Hepatocyte (in vitro differentiated cells): ENCODE measurements around the gene ARF5. TPM values are rescaled to one million over a fixed set of nuclear protein-coding genes. Genes with fewer than 3 reads are reported as not detected.

ENCODE experiments used
- DNase-seq: peaks from one replicate; pipeline ENCODE4 v3.0.0-alpha.2; 2016; ENCODE audit warnings: low spot score
- H2AFZ ChIP-seq: fragments of 200-600 bp; sonication (generic); 2 replicates; pipeline ENCODE4 v1.6.0; 2016; ENCODE audit warnings: antibody characterized with exemption, mild to moderate bottlenecking
- H3K27ac ChIP-seq: fragments of 200-600 bp; sonication (generic); 2 replicates; pipeline ENCODE4 v1.5.1; 2016; ENCODE audit warnings: mild to moderate bottlenecking
- H3K27me3 ChIP-seq: fragments of 200-600 bp; sonication (generic); 2 replicates; pipeline ENCODE4 v1.6.1; 2016
- H3K36me3 ChIP-seq: fragments of 200-600 bp; sonication (generic); replicated peaks from 2 replicates; pipeline ENCODE4 v1.5.1; 2016; ENCODE audit warnings: low read depth; ENCODE audit not compliant: insufficient read depth
- H3K4me1 ChIP-seq: fragments of 200-600 bp; sonication (generic); 2 replicates; pipeline ENCODE4 v1.5.1; 2016; ENCODE audit warnings: mild to moderate bottlenecking, moderate library complexity; ENCODE audit not compliant: insufficient read depth
- H3K4me2 ChIP-seq: fragments of 200-600 bp; sonication (generic); 2 replicates; pipeline ENCODE4 v1.6.0; 2016
- H3K4me3 ChIP-seq: fragments of 200-600 bp; sonication (generic); 2 replicates; pipeline ENCODE4 v1.5.1; 2016; ENCODE audit warnings: mild to moderate bottlenecking
- H3K79me2 ChIP-seq: fragments of 200-600 bp; sonication (generic); 2 replicates; pipeline ENCODE4 v1.6.0; 2017; ENCODE audit warnings: mild to moderate bottlenecking
- H3K9me2 ChIP-seq: fragments of 200-600 bp; sonication (generic); replicated peaks from 2 replicates; pipeline ENCODE4 v1.6.0; 2017; ENCODE audit warnings: mild to moderate bottlenecking; ENCODE audit not compliant: insufficient read depth
- H3K9me3 ChIP-seq: fragments of 200-600 bp; sonication (generic); 2 replicates; pipeline ENCODE4 v1.5.1; 2016; ENCODE audit warnings: low read depth, mild to moderate bottlenecking
- H4K20me1 ChIP-seq: fragments of 200-600 bp; sonication (generic); 2 replicates; pipeline ENCODE4 v1.6.0; 2016; ENCODE audit warnings: mild to moderate bottlenecking; ENCODE audit not compliant: insufficient read depth, poor library complexity, severe bottlenecking
- EZH2 ChIP-seq: fragments of 200-600 bp; sonication (generic); IDR thresholded peaks from 2 replicates; pipeline ENCODE4 v1.6.1; 2016; ENCODE audit warnings: antibody characterized with exemption, mild to moderate bottlenecking, borderline replicate concordance
- EZH2phosphoT487 ChIP-seq: fragments of 200-600 bp; sonication (generic); IDR thresholded peaks from one replicate; pipeline ENCODE4 v1.6.1; 2018; ENCODE audit warnings: antibody characterized with exemption, mild to moderate bottlenecking, low read depth, moderate library complexity; ENCODE audit not compliant: unreplicated experiment, severe bottlenecking
- WGBS: methylation state at CpG from one replicate; pipeline ENCODE4 v1.1.6; 2016; ENCODE audit warnings: low lambda C conversion rate; ENCODE audit errors: missing lambda C conversion rate; 5-methylcytosine and 5-hydroxymethylcytosine counted together
- polyA plus RNA-seq: library from polyadenylated mRNA; unstranded; fragments of >200 nt; fragmentation: Nextera tagmentation; extraction: Ambion mirVana; gene quantifications from 2 replicates; pipeline ENCODE4 v1.2.1, GENCODE V29; 2016
- total RNA-seq: library from RNA; depleted of rRNA; stranded (reverse); fragments of >200 nt; gene quantifications from 2 replicates; pipeline ENCODE4 v1.2.3, GENCODE V29; 2014
- TF ChIP-seq, protein P1 (sequence below): fragments of 200-600 bp; sonication (generic); IDR thresholded peaks from 2 replicates; pipeline ENCODE4 v1.5.1; 2016; ENCODE audit warnings: antibody characterized with exemption, mild to moderate bottlenecking; ENCODE audit not compliant: poor library complexity

Gene ARF5
- total and polyA plus RNA-seq, 2 experiments from 2014 or later: 237 to 243 TPM

DNA sequence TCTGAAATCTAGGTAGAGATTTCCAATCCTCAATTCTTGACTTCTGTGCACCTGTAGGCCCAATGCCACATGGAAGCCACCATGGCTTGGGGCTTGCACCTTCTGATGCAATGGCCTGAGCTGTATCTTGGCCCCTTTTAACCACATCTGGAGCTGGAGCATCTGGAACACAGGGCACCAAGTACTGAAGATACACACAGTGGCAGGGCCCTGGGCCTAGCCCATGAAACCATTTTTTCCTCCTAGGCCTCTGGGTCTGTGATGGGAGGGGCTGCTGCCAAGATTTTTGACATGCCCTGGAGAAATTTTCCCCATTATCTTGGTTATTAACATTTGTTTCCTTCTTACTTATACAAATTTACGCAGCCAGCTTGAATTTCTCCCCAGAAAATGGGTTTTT, 41.9 kb upstream of the ARF5 start:
- Histone ChIP-seq H3K36me3 (no peaks in the 10 kb centered on the region), H4K20me1 (no peaks in the 10 kb centered on the region), H2AFZ (no peak overlapping the region), H3K27me3 (no peaks in the 10 kb centered on the region), H3K9me3 (no peaks in the 10 kb centered on the region), H3K4me1 (no peaks in the 10 kb centered on the region), H3K4me3 (no peak overlapping the region), H3K4me2 (no peak overlapping the region), H3K79me2 (no peaks in the 10 kb centered on the region), H3K27ac (no peak overlapping the region), H3K9me2 (no peaks in the 10 kb centered on the region)
- TF ChIP-seq EZH2phosphoT487 (no peak), EZH2 (no peak)
- TF ChIP-seq, protein P1, sequence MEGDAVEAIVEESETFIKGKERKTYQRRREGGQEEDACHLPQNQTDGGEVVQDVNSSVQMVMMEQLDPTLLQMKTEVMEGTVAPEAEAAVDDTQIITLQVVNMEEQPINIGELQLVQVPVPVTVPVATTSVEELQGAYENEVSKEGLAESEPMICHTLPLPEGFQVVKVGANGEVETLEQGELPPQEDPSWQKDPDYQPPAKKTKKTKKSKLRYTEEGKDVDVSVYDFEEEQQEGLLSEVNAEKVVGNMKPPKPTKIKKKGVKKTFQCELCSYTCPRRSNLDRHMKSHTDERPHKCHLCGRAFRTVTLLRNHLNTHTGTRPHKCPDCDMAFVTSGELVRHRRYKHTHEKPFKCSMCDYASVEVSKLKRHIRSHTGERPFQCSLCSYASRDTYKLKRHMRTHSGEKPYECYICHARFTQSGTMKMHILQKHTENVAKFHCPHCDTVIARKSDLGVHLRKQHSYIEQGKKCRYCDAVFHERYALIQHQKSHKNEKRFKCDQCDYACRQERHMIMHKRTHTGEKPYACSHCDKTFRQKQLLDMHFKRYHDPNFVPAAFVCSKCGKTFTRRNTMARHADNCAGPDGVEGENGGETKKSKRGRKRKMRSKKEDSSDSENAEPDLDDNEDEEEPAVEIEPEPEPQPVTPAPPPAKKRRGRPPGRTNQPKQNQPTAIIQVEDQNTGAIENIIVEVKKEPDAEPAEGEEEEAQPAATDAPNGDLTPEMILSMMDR: no peak
- WGBS: 83% methylated on average over 1 of the region's 1 CpG
- DNase-seq: no peak

DNA sequence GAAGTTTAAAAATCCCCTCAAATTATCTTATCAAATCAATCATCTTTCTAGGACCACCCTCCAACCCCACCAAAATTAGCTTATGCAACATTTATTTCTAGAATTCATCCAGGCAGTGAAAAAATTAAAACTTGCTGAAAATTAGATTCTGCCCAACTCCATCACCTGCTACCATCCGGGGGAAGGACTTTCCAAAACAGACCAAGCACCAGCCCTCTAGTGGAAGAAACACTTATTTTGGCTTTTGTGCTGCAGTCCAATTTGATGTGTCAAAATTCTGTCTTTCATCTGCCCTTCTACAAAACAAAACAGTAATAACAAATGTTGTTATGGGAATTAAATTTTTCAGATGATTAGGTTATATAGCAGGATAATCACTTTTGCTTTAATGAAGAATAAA, 38.0 kb upstream of the ARF5 start:
- no peak for DNase-seq

DNA sequence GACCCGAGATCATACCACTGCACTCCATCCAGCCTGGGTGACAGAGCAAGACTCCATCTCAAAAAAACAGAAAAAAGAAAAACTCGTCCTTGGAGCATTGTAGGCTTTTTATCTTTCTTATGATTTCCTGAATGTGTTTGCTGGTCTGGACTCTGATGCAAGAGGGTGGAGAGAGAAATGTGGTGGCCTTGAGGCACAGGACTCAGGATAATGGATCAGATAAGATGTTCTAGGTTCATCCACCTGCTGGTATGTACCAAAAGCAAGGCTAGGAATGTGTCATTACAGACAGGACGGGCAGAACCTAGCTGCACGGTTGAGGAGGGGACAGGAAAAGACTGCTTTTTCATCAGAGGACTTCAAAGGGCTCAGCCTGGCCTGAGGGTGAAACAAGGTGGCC, 36.3 kb upstream of the ARF5 start:
- no peaks in the 10 kb centered on the region for H3K79me2 ChIP-seq
- no peak overlapping the region for H2AFZ ChIP-seq
- no peaks in the 10 kb centered on the region for H3K4me1 ChIP-seq
- no peaks in the 10 kb centered on the region for H3K9me3 ChIP-seq
- TF ChIP-seq EZH2phosphoT487: no peak
- no peaks in the 10 kb centered on the region for H3K27me3 ChIP-seq
- DNase-seq: no peak
- WGBS: 81% methylated on average over 4 of the region's 4 CpGs
- no peak overlapping the region for H3K4me2 ChIP-seq
- H3K36me3 ChIP-seq: no peaks in the 10 kb centered on the region
- H3K4me3 ChIP-seq: no peak overlapping the region
- H3K9me2 ChIP-seq: no peaks in the 10 kb centered on the region
- no peaks in the 10 kb centered on the region for H4K20me1 ChIP-seq
- no peak overlapping the region for H3K27ac ChIP-seq

More for the DNA sequence above, 38.0 kb upstream of the ARF5 start:
- Histone ChIP-seq H3K36me3 (no peaks in the 10 kb centered on the region), H3K9me3 (no peaks in the 10 kb centered on the region), H3K79me2 (no peaks in the 10 kb centered on the region), H4K20me1 (no peaks in the 10 kb centered on the region), H3K27me3 (no peaks in the 10 kb centered on the region), H3K27ac (no peak overlapping the region), H3K4me2 (no peak overlapping the region), H3K4me1 (no peaks in the 10 kb centered on the region), H3K9me2 (no peaks in the 10 kb centered on the region), H2AFZ (no peak overlapping the region), H3K4me3 (no peak overlapping the region)
- TF ChIP-seq, protein P1: no peak
- TF ChIP-seq EZH2phosphoT487 (no peak), EZH2 (no peak)
- WGBS: 65% methylated on average over 1 of the region's 1 CpG

DNA sequence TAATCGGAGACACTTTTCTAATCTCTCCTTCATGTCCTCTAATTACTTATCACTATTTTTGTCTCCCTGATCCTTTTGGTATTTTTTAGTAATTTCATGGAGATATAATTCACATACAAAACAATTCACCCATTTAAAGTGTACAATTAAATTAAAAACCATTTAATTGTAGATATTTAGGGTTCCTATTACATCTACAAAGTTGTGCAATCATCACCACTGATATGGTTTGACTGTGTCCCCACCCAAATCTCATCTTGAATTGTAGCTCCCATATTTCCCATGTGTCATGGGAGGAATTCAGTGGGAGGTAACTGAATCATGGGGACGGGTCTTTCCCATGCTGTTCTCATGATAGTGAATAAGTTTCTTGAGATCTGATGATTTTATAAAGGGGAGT, 31.8 kb upstream of the ARF5 start:
- Histone ChIP-seq H3K9me2 (no peaks in the 10 kb centered on the region), H2AFZ (no peak overlapping the region), H3K9me3 (no peaks in the 10 kb centered on the region), H3K27me3 (no peaks in the 10 kb centered on the region), H3K36me3 (no peaks in the 10 kb centered on the region), H3K4me3 (no peak overlapping the region), H4K20me1 (no peaks in the 10 kb centered on the region), H3K4me1 (no peaks in the 10 kb centered on the region), H3K79me2 (no peaks in the 10 kb centered on the region), H3K27ac (no peak overlapping the region), H3K4me2 (no peak overlapping the region)
- 93% methylated on average over 2 of the region's 2 CpGs for WGBS
- TF ChIP-seq EZH2 (no peak), EZH2phosphoT487 (no peak)
- TF ChIP-seq, protein P1: no peak
- DNase-seq: no peak
